ENCODE measurements around the gene C11orf86.
A peak's percentile ranks its signal among the peaks of the same experiment; 100 is the strongest.
"Not testable (repeated sequence)": the region's sequence is repeated elsewhere in the genome, so short reads cannot be mapped to it uniquely, and the experiment has no call there.

Gene C11orf86

GRCh38 chr11:66967670-66968425, 7.3 kb upstream of the C11orf86 start:
- no peak for DNase-seq

GRCh38 chr11:66969584-66970225, 5.4 kb upstream of the C11orf86 start:
- DNase-seq, result no peak

GRCh38 chr11:66970371-66970806, 4.7 kb upstream of the C11orf86 start:
- no peak for DNase-seq

- no peak for DNase-seq
These were observed 4.2 kb upstream of the C11orf86 start for GRCh38 chr11:66970807-66971442.

GRCh38 chr11:66971488-66971887, 3.6 kb upstream of the C11orf86 start:
- no peak for DNase-seq

- DNase-seq, result no peak
These were observed 1.0 kb upstream of the C11orf86 start for GRCh38 chr11:66973956-66974580.

- no peak for DNase-seq
These were observed 412 bp downstream of the C11orf86 start for GRCh38 chr11:66975405-66976027.

GRCh38 chr11:66976028-66976467, 944 bp downstream of the C11orf86 start:
- DNase-seq, result no peak

- DNase-seq, result no peak
These were observed 1.8 kb downstream of the C11orf86 start for GRCh38 chr11:66976925-66977324.

GRCh38 chr11:66978229-66978628, 3.1 kb downstream of the C11orf86 start:
- DNase-seq, result no peak

- no peak for DNase-seq
These were observed 3.6 kb downstream of the C11orf86 start for GRCh38 chr11:66978717-66979116.

GRCh38 chr11:66979336-66979980, 4.4 kb downstream of the C11orf86 start:
- no peak for DNase-seq

- DNase-seq, result peak; percentile 64
These were observed 7.0 kb downstream of the C11orf86 start for GRCh38 chr11:66981976-66982578.

GRCh38 chr11:66983275-66983924, 8.3 kb downstream of the C11orf86 start:
- no peak for DNase-seq

- DNase-seq, result no peak
These were observed 10.5 kb downstream of the C11orf86 start for GRCh38 chr11:66985508-66986177.

- no peak for DNase-seq
These were observed 11.1 kb downstream of the C11orf86 start for GRCh38 chr11:66986178-66986545.

- peak; percentile 15 for DNase-seq
These were observed 12.1 kb downstream of the C11orf86 start for GRCh38 chr11:66987158-66987620.

GRCh38 chr11:66987924-66988637, 13.0 kb downstream of the C11orf86 start:
- DNase-seq, result no peak

GRCh38 chr11:66988741-66989140, 13.6 kb downstream of the C11orf86 start:
- not testable (repeated sequence) for DNase-seq

GRCh38 chr11:66989360-66989759, 14.3 kb downstream of the C11orf86 start:
- DNase-seq, result not testable (repeated sequence)

Measured in NCI-H1694 treated with DMSO at 0.1 percent for 48 hours (cell line).